Glomerular visceral epithelial cell (primary cell): Measurements from ENCODE around the gene PRKAG2.

Experiments
- DNase-seq: peaks from one replicate; pipeline ENCODE4 v3.0.0-alpha.2; 2016; ENCODE audit errors: extremely low spot score

Gene PRKAG2

GRCh38 chr7:151866028-151866427 is 10.9 kb downstream of the PRKAG2 start:
- DNase-seq = no peak

- DNase-seq = no peak
These were observed 11.7 kb downstream of the PRKAG2 start for GRCh38 chr7:151865070-151865670.

- DNase-seq = no peak
These were observed 12.4 kb downstream of the PRKAG2 start for GRCh38 chr7:151864561-151864960.

DNA sequence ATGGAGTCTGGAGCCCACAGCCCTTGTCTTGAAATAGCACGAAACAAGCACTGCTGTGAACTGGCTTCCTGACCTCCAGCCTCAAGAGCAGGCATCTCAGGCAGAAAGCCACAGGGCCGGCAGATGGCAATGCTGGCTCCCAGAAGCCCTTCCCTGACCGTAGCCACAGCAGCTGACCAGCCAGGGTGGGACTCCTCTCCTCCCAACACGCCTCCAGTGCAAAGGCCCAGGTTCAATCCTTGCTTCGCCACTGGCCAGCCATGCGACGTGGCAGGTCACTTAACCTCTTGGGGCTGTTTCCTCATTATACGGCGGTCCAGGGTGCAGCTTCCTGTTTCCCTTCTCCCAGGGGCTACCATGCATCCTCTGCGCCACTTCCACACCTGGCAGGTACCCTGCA is 12.8 kb downstream of the PRKAG2 start:
- no peak for DNase-seq

- DNase-seq = no peak
These were observed 13.4 kb downstream of the PRKAG2 start for GRCh38 chr7:151863386-151864079.

GRCh38 chr7:151862606-151863381 is 14.1 kb downstream of the PRKAG2 start:
- DNase-seq = no peak

DNA sequence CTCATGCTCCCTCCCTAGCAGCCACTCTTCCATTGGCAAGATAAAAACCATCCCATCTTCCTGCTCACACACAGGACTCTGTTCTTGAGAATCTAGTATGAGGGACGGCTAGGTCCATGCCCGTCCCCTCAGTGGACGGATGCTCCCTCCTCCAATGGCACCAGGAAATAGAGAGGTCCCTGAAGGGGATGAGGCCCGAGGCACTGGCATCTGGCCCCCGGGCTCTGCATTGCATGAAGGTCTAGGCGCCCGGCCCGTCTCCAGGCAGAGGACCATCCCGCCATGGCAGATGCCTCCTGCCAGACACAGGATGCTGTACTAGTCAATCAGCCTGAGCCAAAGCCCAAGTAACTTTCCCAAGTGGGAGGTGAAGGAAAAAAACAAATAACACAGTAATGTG is 15.0 kb downstream of the PRKAG2 start:
- no peak for DNase-seq

GRCh38 chr7:151860771-151861170 is 16.1 kb downstream of the PRKAG2 start:
- DNase-seq = no peak

DNA sequence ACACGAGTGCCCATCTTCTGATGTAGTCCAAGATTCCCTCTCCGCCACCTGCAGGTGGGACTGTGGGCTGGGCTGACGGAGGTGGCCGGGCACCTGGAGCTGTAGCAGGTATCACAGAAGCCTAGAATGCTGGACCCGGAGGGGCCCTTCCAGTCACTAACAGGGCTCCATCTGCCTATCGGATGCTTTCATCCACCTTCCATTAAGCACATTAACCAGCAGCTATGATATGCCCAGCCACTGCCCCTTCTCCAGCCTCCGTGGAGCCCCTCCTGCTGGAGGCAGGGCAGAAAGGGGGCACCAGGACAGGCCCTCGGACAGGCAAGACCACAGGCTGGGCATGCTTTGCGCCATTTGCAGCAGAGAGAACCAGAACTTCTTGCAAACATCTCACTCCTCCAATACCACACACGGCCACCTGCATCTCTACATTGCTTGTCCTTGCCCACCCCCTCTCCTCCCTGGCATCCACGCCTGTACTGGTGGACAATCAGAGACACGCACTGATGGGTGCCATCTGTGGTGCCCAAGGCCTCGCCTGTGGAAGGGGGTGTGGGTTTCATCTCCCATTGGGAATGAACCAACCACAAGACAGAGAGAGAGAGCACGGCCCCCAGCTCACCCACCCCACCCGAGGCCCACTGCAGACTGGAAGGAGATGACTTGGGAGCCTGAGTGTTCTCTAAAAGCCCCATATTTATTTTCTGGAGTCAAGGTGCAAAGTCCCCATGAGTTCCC is 16.8 kb downstream of the PRKAG2 start:
- DNase-seq = no peak

GRCh38 chr7:151859111-151859947 is 17.6 kb downstream of the PRKAG2 start:
- no peak for DNase-seq

DNA sequence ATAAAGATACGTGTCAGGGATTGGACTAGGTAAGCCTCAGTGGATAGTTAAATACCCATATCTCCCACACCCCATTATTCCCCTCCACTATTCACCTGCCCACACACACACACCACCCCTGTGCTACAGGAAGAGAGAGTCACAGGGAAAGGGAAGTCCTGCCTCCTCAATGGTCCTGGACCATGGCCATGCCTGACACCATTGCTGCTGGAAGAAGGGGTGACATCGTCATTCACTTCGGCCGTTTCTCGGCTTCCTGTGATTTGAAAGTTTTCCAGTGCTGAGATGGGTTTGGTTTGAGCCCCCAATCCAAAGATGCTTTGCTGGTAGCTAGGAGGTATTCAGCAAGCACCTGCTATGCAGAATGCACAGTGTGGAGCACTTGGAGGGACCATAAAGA is 18.5 kb downstream of the PRKAG2 start:
- DNase-seq = no peak

GRCh38 chr7:151857866-151858450 is 19.0 kb downstream of the PRKAG2 start:
- no peak for DNase-seq

- DNase-seq = no peak
These were observed 19.5 kb downstream of the PRKAG2 start for GRCh38 chr7:151857412-151857811.

GRCh38 chr7:151856516-151856915 is 20.4 kb downstream of the PRKAG2 start:
- no peak for DNase-seq

- DNase-seq = no peak
These were observed 20.8 kb downstream of the PRKAG2 start for GRCh38 chr7:151856098-151856497.

DNA sequence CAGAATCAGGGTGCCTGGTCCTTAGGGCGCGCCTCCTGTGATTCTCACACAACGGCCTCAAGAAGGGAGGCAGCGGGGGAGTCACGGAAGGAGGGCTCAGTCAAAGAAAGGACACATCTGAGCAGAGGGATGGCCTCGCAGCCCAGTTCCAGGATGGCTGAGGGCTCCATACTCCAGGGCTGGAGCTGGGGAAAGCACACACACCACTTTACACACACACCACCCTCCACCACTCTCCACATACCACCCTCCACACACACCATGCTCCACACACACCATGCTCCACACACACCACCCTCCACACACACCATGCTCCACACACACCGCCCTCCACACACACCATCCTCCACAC is 22.2 kb downstream of the PRKAG2 start:
- no peak for DNase-seq

- DNase-seq = no peak
These were observed 22.8 kb downstream of the PRKAG2 start for GRCh38 chr7:151853896-151854719.

DNA sequence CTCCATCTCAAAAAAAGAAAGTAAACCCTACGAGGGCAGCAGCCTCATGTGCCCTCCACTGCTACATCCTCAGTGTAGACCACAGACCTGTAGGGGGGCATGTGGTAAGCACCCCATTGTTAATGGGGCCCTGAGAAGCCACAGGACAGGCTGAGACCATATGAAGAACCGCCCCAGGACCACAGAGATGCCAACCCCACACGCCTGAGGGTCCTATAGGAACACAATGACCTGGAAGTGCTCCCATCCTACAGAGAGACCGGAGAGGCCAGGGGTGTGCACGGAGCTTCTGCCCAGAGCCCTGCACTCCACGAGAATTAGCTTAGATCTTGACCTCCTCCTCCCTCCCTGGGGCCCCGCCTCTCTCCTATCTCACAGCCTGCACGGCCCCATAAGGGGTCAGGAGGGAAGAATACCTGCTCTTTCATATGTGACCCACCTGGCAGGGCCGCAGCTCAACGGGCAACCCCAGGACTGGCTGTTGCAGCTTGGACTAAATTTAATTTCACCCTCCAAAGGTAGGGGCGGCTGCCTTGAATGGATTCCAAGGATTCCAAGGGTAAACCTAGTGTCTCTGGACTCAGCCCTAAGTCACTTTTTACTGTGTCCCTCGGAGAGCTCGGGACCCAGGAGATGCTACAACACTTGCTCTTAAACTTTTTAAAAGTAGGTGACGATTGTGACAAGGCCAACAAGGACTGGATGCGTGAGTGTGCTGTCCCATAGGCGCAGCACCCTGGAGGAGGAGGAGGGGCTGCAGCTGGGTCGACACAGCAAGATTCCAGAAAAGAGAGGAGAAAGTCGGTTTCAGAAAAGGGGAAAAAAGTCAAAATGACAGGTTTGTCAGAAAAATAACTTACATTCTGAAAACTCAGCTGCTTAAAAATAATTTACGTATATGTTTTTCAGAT is 24.2 kb downstream of the PRKAG2 start:
- DNase-seq = no peak

GRCh38 chr7:151851782-151852181 is 25.1 kb downstream of the PRKAG2 start:
- DNase-seq = no peak
